NCI-H345 treated with DMSO at 0.1 percent for 48 hours (cell line): ENCODE data around the gene LONRF2.
A peak's percentile ranks its signal among the peaks of the same experiment; 100 is the strongest.

ENCODE experiments used
- DNase-seq: peaks from one replicate; lab custom pipeline; 2025; ENCODE audit not compliant: unreplicated experiment; lab: John Stamatoyannopoulos, UW

LONRF2 gene

GRCh38 chr2:100276716-100277115 is 45.6 kb downstream of the LONRF2 start:
- no peak for DNase-seq

GRCh38 chr2:100275200-100275589 is 47.1 kb downstream of the LONRF2 start:
- DNase-seq: no peak

DNA sequence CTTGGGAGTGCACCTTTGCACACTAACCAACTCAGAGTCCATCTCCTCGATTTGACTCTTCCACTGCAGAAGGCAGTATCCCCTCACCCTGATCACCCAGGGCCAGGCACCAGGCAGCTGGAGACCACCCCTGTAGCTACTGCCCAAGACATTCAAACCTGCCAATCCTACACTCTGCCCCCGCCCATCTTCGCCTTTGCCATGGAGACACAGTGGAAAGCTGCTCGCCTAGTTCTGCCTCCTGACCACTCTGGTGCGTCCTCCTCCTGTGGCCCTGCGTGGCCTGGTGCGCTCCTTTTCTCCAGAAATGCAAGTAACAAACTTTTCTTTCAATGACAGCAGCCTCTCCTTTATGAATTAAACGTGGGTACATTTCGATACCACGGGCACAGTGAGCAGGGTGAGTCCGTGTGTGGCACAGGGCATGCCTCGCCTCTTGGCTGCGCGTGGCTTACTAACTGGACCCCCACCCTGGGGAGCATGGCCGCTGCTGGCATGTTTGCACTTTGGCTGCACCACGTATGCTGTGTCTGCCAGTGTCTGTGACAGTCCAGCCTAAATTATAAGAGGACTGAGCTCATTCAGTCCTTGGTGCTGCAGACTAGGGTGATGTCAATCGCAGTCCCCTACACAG is 47.6 kb downstream of the LONRF2 start:
- DNase-seq: no peak

DNA sequence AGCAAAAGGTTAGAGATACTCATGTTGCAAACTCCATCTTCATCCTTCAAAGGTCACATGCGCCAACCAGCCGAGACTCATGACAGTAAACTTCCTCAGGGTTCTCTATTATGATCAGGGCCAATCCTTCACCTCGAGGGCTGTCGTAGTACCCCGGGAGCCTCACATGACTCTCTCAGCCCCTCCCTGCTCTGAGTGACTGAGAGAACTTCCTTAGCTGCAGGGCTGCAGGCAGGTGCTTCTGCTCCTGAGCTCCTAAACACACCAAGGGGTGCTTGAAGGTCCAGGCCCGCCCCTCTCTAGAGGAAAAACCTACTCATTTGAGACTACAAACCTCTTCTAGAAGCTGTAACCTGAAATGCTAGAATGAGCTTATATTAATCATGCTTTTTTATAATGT is 48.2 kb downstream of the LONRF2 start:
- no peak for DNase-seq

- no peak for DNase-seq
Measured at GRCh38 chr2:100273387-100273786, 48.9 kb downstream of the LONRF2 start.

DNA sequence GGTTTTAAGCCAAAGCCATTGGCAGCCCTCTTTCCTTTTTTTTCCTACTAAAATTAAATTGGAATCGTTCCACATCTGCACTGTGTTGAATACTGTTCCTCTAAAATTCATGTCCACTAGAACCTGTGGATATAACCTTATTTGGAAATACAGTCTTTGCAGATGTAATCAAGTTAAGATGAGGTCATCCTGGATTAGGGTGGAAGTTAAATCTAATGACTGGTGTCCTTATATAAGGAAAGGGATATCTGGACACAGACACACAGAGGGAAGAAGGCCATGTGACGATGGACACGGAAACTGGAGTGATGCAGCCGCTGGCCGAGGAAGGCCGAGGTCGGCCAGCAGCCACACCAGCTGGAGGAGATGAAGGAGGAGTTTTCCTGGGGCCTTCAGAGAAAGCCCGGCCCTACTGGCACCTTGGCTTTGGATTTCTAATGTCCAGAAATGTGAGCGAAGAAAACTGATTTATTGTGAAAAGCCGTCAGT is 49.4 kb downstream of the LONRF2 start:
- no peak for DNase-seq

DNA sequence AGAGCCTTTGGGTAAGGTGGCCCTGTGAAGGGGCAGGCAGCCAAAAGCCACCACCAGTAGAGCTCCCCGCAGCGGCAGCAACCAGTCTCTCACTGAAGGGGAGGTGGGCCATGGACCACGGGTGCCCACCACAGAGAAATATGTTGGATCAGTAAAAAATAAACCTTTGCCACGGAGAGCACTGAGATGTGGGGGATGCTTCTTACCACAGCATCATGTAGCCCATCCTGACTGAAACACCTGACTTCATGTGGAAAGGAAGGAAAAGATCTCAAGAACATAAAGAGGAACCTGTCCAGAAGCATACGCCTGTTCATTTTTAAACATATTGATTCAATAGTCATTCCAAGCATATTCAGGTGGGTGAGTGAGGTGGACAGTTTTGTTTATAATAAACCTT is 51.1 kb downstream of the LONRF2 start:
- DNase-seq: no peak

DNA sequence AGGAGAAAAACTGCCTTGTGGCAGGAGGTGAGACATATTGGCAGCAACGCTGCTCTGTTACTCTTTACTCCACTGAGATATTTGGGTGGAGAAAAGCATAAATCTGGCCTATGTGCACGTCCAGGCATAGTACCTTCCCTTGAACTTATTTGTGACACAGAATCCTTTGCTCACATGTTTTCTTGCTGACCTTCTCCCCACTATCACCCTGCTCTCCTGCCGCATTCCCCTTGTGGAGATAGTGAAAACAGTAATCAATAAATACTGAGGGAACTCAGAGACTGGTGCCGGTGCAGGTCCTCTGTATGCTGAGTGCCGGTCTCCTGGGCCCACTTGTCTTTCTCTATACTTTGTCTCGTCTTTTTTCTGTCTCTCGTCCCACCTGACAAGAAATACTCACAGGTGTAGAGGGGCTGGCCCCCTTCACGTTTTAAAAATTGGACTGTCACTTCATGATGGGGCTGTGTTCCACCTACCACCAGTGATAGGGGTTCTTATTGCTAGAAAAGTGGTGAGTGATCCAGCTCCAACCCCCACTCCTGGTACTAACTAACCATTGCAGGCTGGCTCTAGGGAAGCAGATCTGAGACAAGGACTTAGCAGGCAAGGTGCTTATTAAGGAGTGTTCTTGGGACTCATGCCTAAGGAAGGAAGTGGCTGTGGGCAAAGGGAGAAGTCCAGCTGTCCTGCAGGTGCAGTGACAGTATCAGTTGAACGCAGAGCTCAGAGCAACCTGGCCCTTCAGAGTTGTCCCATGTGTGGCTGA is 51.7 kb downstream of the LONRF2 start:
- no peak for DNase-seq

DNA sequence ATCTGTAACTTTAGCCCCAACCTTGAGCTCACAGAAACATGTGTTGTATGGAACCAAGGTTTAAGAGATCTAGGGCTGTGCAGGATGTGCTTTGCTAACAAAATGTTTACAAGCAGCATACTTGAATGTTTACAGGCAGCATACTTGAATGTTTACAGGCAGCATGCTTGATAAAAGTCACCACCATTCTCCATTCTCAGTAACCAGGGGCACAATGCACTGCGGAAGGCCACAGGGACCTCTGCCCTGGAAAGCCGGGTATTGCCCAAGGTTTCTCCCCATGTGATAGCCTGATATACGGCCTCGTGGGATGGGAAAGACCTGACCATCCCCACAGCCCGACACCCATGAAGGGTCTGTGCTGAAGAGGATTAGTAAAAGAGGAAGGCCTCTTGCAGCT is 52.4 kb downstream of the LONRF2 start:
- DNase-seq: no peak

- no peak for DNase-seq
Measured at GRCh38 chr2:100268986-100269385, 53.3 kb downstream of the LONRF2 start.

GRCh38 chr2:100267751-100268150 is 54.5 kb downstream of the LONRF2 start:
- DNase-seq: no peak

- DNase-seq: no peak
Measured at GRCh38 chr2:100266126-100266525, 56.2 kb downstream of the LONRF2 start.

- DNase-seq: no peak
Measured at GRCh38 chr2:100265226-100265625, 57.1 kb downstream of the LONRF2 start.

GRCh38 chr2:100264651-100265050 is 57.6 kb downstream of the LONRF2 start:
- DNase-seq: no peak

- no peak for DNase-seq
Measured at GRCh38 chr2:100264121-100264520, 58.2 kb downstream of the LONRF2 start.

- peak; percentile 20 for DNase-seq
Measured at GRCh38 chr2:100262555-100263320, 59.6 kb downstream of the LONRF2 start.

DNA sequence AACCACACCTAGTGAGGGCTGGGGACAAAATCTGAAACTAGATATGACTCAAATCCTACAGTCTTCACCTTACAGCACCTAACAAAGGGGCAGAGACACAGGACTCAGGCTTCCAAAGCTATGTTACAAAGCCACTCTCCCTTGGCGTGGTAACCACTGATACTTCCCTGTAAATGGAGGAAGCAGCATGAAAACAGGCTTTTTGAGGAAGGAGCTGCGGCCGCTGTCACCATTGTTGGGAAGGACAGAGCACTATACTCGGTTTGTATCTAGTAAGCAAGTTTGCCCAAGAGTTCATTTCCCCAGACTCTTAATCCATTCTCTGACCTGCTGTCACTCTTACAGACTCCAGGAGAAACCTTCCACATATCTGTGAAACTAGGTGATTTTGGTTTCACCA is 60.3 kb downstream of the LONRF2 start:
- no peak for DNase-seq

DNA sequence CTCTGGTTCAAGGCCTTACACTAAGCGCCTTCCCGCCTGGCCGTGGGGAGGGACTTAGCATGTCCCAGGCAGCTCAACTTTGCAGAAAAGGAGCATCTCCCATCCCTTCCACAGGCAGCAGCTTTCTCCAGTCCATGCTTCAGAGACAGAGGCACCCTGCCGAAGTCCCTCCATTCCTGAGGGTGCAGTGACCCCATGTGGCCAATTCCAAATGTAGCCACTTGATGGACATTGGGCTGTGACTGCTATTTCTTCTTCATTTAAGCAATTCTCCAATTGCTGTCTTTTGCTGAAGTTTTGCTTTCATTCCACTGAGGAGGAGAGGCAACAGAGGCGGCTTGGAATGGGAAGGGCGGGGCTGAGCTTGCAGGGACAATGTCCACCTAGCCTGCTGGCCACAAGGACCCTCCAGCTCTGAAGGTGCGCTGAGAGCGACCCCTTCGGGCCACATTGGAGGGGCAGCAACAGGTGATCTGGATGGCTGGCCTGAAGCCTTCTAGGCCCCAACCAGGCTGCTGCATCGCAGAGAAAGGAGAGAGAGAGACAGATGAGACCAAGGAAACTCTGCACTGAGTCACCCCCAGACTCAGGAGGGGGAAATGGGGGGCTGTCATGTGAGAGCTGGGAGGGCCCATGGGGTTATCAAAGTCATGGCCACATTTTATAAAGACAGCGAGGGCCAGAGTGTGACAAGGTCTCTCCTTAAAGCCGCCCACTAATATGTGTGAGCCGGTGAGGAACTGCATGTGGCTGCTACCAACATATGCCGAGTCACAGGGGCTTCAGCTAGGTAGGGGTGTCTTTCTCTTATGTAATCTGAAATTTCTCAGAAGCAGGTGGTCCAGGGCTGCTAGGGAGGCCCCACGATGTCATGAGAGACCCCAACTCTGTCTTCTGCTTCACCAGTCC is 61.3 kb downstream of the LONRF2 start:
- DNase-seq: peak; percentile 43

GRCh38 chr2:100259106-100259505 is 63.2 kb downstream of the LONRF2 start:
- DNase-seq: no peak

- no peak for DNase-seq
Measured at GRCh38 chr2:100257939-100258338, 64.4 kb downstream of the LONRF2 start.

- DNase-seq: no peak
Measured at GRCh38 chr2:100256849-100257248, 65.5 kb downstream of the LONRF2 start.
